Caco-2 (cell line): Measurements from ENCODE around the gene INHBB. TPM values are rescaled to one million over a fixed set of nuclear protein-coding genes. Genes with fewer than 3 reads are reported as not detected.

Experiments
- BruUV-seq: library from RNA; stranded (reverse); fragments of 400-500 nt; replicated peaks from 2 replicates; lab custom pipeline; 2021; lab: Mats Ljungman, UMichigan
- CTCF ChIA-PET: fragments of 300-600 bp; sonication (Branson Sonifier 250); formaldehyde crosslinking; loops from one replicate; lab custom pipeline; 2022; ENCODE audit warnings: antibody characterized with exemption; lab: Charles Lee
- POLR2A ChIA-PET: fragments of 300-600 bp; sonication (Branson Sonifier 250); formaldehyde crosslinking; loops from one replicate; lab custom pipeline; 2022; ENCODE audit warnings: antibody characterized with exemption; lab: Charles Lee
- DNase-seq, 2 experiments: peaks; one replicate each; pipeline versions ENCODE4 v3.0.0 to v3.0.0-alpha.2; 2020 to 2022
- H3K27me3 ChIP-seq: replicated peaks from 2 replicates; pipeline ENCODE4 v1.6.0; 2011; ENCODE audit warnings: low read length; ENCODE audit not compliant: control insufficient read depth, insufficient read depth
- H3K36me3 ChIP-seq: 2 replicates; pipeline ENCODE4 v1.5.1; 2011; ENCODE audit warnings: low read length; ENCODE audit not compliant: control insufficient read depth, insufficient read depth
- H3K4me1 ChIP-seq: fragments of 250-450 bp; sonication (Bioruptor Pico); 2 replicates; pipeline ENCODE4 v1.5.1; 2020; ENCODE audit warnings: mild to moderate bottlenecking
- H3K4me3 ChIP-seq: 2 replicates; pipeline ENCODE4 v1.5.1; 2011; ENCODE audit warnings: low read depth, mild to moderate bottlenecking, control low read depth, low read length
- H3K9me3 ChIP-seq: fragments of 250-450 bp; sonication (Bioruptor Pico); 2 replicates; pipeline ENCODE4 v1.5.1; 2020; ENCODE audit warnings: mild to moderate bottlenecking, moderate library complexity
- H3K27ac Mint-ChIP-seq: one replicate; pipeline ENCODE4 v1.8.0; 2022; ENCODE audit warnings: mixed read lengths; ENCODE audit not compliant: unreplicated experiment
- H3K27me3 Mint-ChIP-seq: one replicate; pipeline ENCODE4 v1.8.0; 2022; ENCODE audit warnings: mixed read lengths; ENCODE audit not compliant: insufficient read depth, unreplicated experiment
- H3K36me3 Mint-ChIP-seq: one replicate; pipeline ENCODE4 v1.8.0; 2022; ENCODE audit warnings: mild to moderate bottlenecking, mixed read lengths; ENCODE audit not compliant: insufficient read depth, unreplicated experiment
- H3K4me1 Mint-ChIP-seq: one replicate; pipeline ENCODE4 v1.8.0; 2022; ENCODE audit warnings: low read depth, mixed read lengths; ENCODE audit not compliant: unreplicated experiment
- H3K4me3 Mint-ChIP-seq: one replicate; pipeline ENCODE4 v1.8.0; 2022; ENCODE audit warnings: mild to moderate bottlenecking, moderate library complexity, mixed read lengths; ENCODE audit not compliant: unreplicated experiment
- H3K9me3 Mint-ChIP-seq: one replicate; pipeline ENCODE4 v1.8.0; 2022; ENCODE audit warnings: mixed read lengths; ENCODE audit not compliant: unreplicated experiment
- intact Hi-C: fragments of 100-400 bp; cut with micrococcal nuclease; formaldehyde crosslinking; loops from one replicate; pipeline ENCODE4 v1.10.0; 2022; ENCODE audit not compliant: unreplicated experiment
- total RNA-seq: library from RNA; stranded (reverse); gene quantifications from 2 replicates; pipeline ENCODE4 v1.2.3, GENCODE V29; 2022
- TF ChIP-seq, protein P1 (sequence below), 2 experiments: fragments of 200-600 bp in 1 of 2; IDR thresholded peaks; 1 replicate in 1 of 2; 2 replicates in 1 of 2; pipeline versions ENCODE4 v1.5.1 to v1.8.0; 2011 to 2022; ENCODE audit warnings: antibody characterized with exemption in 1 of 2, control low read depth in 1 of 2, inconsistent platforms in 1 of 2, low read depth in 1 of 2, low read length in 1 of 2, mild to moderate bottlenecking in 1 of 2, moderate library complexity in 1 of 2; ENCODE audit not compliant: insufficient read depth in 1 of 2, severe bottlenecking in 1 of 2, unreplicated experiment in 1 of 2

INHBB gene
- total RNA-seq, 1 experiment from 2014 or later, result 28.9 TPM

DNA sequence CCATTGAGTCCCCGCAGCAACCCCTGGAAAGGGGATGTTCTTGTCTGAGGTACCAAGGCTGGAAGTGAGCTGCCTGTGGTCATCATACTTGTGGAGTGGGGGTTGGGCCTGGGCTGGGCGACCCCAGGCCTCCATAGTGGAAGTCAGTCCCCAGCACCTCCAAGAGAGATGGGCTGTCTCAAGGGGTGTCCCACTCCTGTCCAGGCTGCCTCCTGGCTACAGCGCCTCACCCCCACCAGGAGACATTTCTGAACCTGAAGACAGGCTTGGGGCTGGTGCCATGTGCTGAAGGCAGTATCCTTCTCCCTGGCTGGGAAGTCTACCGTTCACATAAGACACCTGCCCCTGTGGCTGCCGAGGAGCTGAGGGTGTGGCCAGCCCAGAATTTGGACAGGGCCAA lies 28.9 kb downstream of the INHBB start:
- Mint-ChIP-seq H3K4me1 (no peaks in the 10 kb centered on the region), H3K36me3 (no peaks in the 10 kb centered on the region), H3K27me3 (no peaks in the 10 kb centered on the region), H3K4me3 (no peak overlapping the region), H3K27ac (no peak overlapping the region), H3K9me3 (no peaks in the 10 kb centered on the region)
- Histone ChIP-seq H3K4me3 (no peak overlapping the region), H3K4me1 (0 out of 2 replicates have a peak, but pooled peaks cover 3% of the 10 kb centered on the region), H3K9me3 (no peaks in the 10 kb centered on the region), H3K36me3 (no peaks in the 10 kb centered on the region), H3K27me3 (no peaks in the 10 kb centered on the region)
- ChIA-PET CTCF (no interaction called here), POLR2A (no interaction called here)
- intact Hi-C loops, result no loop called here
- DNase-seq, result no peak
- TF ChIP-seq, protein P1, sequence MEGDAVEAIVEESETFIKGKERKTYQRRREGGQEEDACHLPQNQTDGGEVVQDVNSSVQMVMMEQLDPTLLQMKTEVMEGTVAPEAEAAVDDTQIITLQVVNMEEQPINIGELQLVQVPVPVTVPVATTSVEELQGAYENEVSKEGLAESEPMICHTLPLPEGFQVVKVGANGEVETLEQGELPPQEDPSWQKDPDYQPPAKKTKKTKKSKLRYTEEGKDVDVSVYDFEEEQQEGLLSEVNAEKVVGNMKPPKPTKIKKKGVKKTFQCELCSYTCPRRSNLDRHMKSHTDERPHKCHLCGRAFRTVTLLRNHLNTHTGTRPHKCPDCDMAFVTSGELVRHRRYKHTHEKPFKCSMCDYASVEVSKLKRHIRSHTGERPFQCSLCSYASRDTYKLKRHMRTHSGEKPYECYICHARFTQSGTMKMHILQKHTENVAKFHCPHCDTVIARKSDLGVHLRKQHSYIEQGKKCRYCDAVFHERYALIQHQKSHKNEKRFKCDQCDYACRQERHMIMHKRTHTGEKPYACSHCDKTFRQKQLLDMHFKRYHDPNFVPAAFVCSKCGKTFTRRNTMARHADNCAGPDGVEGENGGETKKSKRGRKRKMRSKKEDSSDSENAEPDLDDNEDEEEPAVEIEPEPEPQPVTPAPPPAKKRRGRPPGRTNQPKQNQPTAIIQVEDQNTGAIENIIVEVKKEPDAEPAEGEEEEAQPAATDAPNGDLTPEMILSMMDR (IDR thresholded peaks at IDR 0.05; ENCODE audit: insufficient read depth in 1 of 2, low read depth in 1 of 2, low read length in 1 of 2, severe bottlenecking in 1 of 2, unreplicated experiment in 1 of 2), result no peak
- BruUV-seq, result no TSS peak

DNA sequence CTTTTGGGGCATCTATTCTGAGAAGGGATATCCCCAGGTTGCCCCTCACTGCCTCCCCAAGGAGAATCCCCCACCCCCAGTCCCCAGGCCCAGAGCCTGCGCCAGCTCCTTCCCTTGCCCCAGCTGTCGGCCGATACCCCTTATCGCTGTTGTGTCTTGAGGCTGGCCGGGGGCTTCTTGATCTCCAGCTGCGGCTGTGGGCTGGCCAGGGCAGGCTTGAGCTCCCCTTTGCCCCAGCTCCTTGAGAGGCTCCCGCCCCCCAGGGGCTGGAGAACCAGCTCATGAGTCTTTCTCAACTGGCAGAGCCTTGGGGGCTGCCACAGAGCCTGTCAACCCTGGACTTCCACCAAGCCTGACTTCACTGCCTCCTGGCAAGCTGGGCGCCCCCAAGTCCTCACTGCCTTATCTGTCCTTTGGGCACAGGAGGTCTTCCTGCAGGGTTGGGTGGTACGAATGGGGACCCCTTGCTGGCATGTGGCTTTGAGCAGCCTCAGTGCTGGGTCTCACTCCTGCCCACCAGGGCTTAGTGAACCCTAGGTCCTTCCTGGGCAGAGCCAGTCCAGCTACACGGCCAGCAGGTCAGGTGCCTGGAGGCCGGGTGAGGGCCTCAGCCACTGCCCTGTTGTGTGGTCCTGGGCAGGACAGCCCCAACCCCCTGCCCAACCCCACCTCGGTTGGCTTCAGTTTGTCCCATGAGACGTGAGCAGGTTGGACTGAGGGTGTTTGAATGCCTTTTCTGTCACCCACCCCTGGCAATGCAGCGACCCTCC lies 29.5 kb downstream of the INHBB start:
- Histone ChIP-seq H3K27me3 (no peaks in the 10 kb centered on the region), H3K4me3 (no peak overlapping the region), H3K9me3 (no peaks in the 10 kb centered on the region), H3K4me1 (0 out of 2 replicates have a peak, but pooled peaks cover 3% of the 10 kb centered on the region), H3K36me3 (no peaks in the 10 kb centered on the region)
- no peaks in the 10 kb centered on the region for H3K27me3 Mint-ChIP-seq
- ChIA-PET POLR2A (no interaction called here), CTCF (interaction anchor here (0.6 kb wide), 1 partner anchor 28 kb away, joined by 3 read pairs; no protein-coding TSS in a partner anchor)
- H3K27ac Mint-ChIP-seq, result no peak overlapping the region
- no peaks in the 10 kb centered on the region for H3K36me3 Mint-ChIP-seq
- DNase-seq, result no peak
- H3K4me1 Mint-ChIP-seq, result no peaks in the 10 kb centered on the region
- intact Hi-C loops, result no loop called here
- BruUV-seq, result no TSS peak
- TF ChIP-seq, protein P1 (IDR thresholded peaks at IDR 0.05; ENCODE audit: insufficient read depth in 1 of 2, low read depth in 1 of 2, low read length in 1 of 2, severe bottlenecking in 1 of 2, unreplicated experiment in 1 of 2), result no peak
- no peak overlapping the region for H3K4me3 Mint-ChIP-seq
- no peaks in the 10 kb centered on the region for H3K9me3 Mint-ChIP-seq

DNA sequence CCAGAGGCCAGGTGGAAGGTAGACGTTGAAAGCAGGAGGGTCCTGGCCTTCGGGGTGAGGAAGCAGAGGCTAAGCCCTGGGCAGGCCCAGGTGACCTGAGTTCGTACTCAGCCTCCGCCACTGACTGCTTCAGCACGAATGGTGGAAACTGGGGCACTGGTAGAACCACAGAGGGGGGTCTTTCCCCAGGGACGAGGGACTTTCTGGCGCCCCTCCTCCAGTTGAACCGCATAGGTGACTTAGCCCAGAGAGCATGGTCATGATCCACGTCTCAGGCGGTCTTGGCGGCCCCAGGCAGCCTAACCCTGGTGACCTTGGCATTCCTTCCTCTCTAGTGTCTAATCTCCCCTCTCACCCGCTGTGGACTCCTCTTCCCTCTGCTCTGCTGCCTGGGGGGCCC lies 30.2 kb downstream of the INHBB start:
- Mint-ChIP-seq H3K36me3 (no peaks in the 10 kb centered on the region), H3K9me3 (no peaks in the 10 kb centered on the region), H3K4me1 (no peaks in the 10 kb centered on the region), H3K27me3 (no peaks in the 10 kb centered on the region), H3K4me3 (no peak overlapping the region), H3K27ac (no peak overlapping the region)
- DNase-seq, result no peak
- no peaks in the 10 kb centered on the region for H3K36me3 ChIP-seq
- 0 out of 2 replicates have a peak, but pooled peaks cover 3% of the 10 kb centered on the region for H3K4me1 ChIP-seq
- no TSS peak for BruUV-seq
- POLR2A ChIA-PET, result no interaction called here
- no peaks in the 10 kb centered on the region for H3K27me3 ChIP-seq
- intact Hi-C loops, result no loop called here
- TF ChIP-seq, protein P1 (IDR thresholded peaks at IDR 0.05; ENCODE audit: insufficient read depth in 1 of 2, low read depth in 1 of 2, low read length in 1 of 2, severe bottlenecking in 1 of 2, unreplicated experiment in 1 of 2), result no peak
- H3K4me3 ChIP-seq, result no peak overlapping the region
- H3K9me3 ChIP-seq, result no peaks in the 10 kb centered on the region
- CTCF ChIA-PET, result interaction anchor here (0.6 kb wide), 1 partner anchor 29 kb away, joined by 3 read pairs; no protein-coding TSS in a partner anchor
